ENCODE results near the gene KDM3A. TPM values are rescaled to one million over a fixed set of nuclear protein-coding genes. Genes with fewer than 3 reads are reported as not detected.

Gene KDM3A
- total and polyA plus RNA-seq, 2 of the 8 experiments (the other 6 are each of a cell fraction or from before 2014, with no cell fraction given) = 15.8 to 29.2 TPM

- H3K4me1 ChIP-seq (replicated peaks in 1 of 4; ENCODE audit: control insufficient read depth in 3 of 4, insufficient read depth in 4 of 4, low read length in 3 of 4) = no peaks in the 10 kb centered on the region
- no peak overlapping the region for H3K14ac ChIP-seq (ENCODE audit: insufficient read length)
- POLR2A ChIA-PET (ENCODE audit: partially characterized antibody) = interaction anchor here (1.2 kb wide), 1 partner anchor 11 kb away, joined by 3 read pairs; no protein-coding TSS in a partner anchor
- no peak overlapping the region for H2AK5ac ChIP-seq (ENCODE audit: low read depth, low read length)
- no peaks in the 10 kb centered on the region for H3K23me2 ChIP-seq (ENCODE audit: low read depth, low read length)
- TF ChIP-seq SP4 (IDR thresholded peaks at IDR 0.05; ENCODE audit: low read length) = no peak
- no peak for TF ChIP-seq POU5F1 (IDR thresholded peaks at IDR 0.05; ENCODE audit: low read depth, low read length)
- TF ChIP-seq RBBP5 (IDR thresholded peaks at IDR 0.05; ENCODE audit: borderline replicate concordance, low read depth, low read length) = no peak
- TF ChIP-seq SRF (IDR thresholded peaks at IDR 0.05; ENCODE audit: low read depth, low read length) = no peak
- TF ChIP-seq JUND (IDR thresholded peaks at IDR 0.05; ENCODE audit: low read length) = no peak
- TF ChIP-seq CTBP2 (IDR thresholded peaks at IDR 0.05; ENCODE audit: borderline replicate concordance, insufficient read depth, insufficient read length, low read length) = no peak
- TF ChIP-seq NRF1 (IDR thresholded peaks at IDR 0.05; ENCODE audit: low read depth, low read length) = no peak
- TF ChIP-seq MAX (IDR thresholded peaks at IDR 0.05) = no peak
- TF ChIP-seq HDAC2 (IDR thresholded peaks at IDR 0.05; ENCODE audit: borderline replicate concordance in 1 of 2, low read depth in 2 of 2, low read length in 2 of 2) = no peak
- TF ChIP-seq CHD1 (IDR thresholded peaks at IDR 0.05; ENCODE audit: low read depth, low read length) = no peak
- TF ChIP-seq TBP (IDR thresholded peaks at IDR 0.05; ENCODE audit: low read depth, low read length) = no peak
- H4K5ac ChIP-seq (ENCODE audit: insufficient read length, low read depth, low read length) = no peak overlapping the region
- CTCF ChIA-PET (ENCODE audit: partially characterized antibody) = interaction anchor here (0.7 kb wide), 1 partner anchor 905 kb away, joined by 3 read pairs; no protein-coding TSS in a partner anchor
- no peaks in the 10 kb centered on the region for H3K79me2 ChIP-seq (ENCODE audit: control insufficient read depth in 1 of 2, insufficient read depth in 2 of 2, low read length in 2 of 2)
- no peak overlapping the region for H4K8ac ChIP-seq (ENCODE audit: extremely low read depth, insufficient read depth, low read length)
- H3K23ac ChIP-seq (ENCODE audit: insufficient read length) = no peak overlapping the region
- H2BK120ac ChIP-seq (replicated peaks; ENCODE audit: low read depth, low read length) = no peak overlapping the region
- no peak overlapping the region for H3K4ac ChIP-seq (replicated peaks; ENCODE audit: insufficient read length, low read depth, low read length)
- H3K36me3 ChIP-seq (ENCODE audit: control insufficient read depth in 2 of 4, insufficient read depth in 4 of 4, low read length in 3 of 4) = peaks cover 21 to 76% (median 65%) of the 10 kb centered on the region in 4 experiments
- no peak overlapping the region for H2AFZ ChIP-seq (ENCODE audit: low read length)
- H3K9me3 ChIP-seq (ENCODE audit: insufficient read depth in 2 of 2, low read depth in 1 of 2, low read length in 1 of 2) = no peaks in the 10 kb centered on the region
- H4K91ac ChIP-seq (replicated peaks; ENCODE audit: insufficient read length, low read length) = no peak overlapping the region
- DNase-seq (ENCODE audit: low read depth in 1 of 2, low spot score in 2 of 2) = no peak
- no peaks in the 10 kb centered on the region for H3K79me1 ChIP-seq (ENCODE audit: low read depth, low read length)
- H3K9ac ChIP-seq (replicated peaks in 1 of 4; ENCODE audit: extremely low read depth in 1 of 4, low read depth in 3 of 4, low read length in 3 of 4) = no peak overlapping the region
- FAIRE-seq = no peak
- H3K4me3 ChIP-seq (ENCODE audit: extremely low read depth in 1 of 4, insufficient read depth in 2 of 4, low read depth in 3 of 4, low read length in 4 of 4) = no peak overlapping the region
- no peak overlapping the region for H3K18ac ChIP-seq (ENCODE audit: extremely low read depth, low read length)
- H2BK12ac ChIP-seq (ENCODE audit: low read depth, low read length) = no peak overlapping the region
- H3K56ac ChIP-seq (replicated peaks; ENCODE audit: insufficient read length, low read depth, low read length) = no peak overlapping the region
- H3K27ac ChIP-seq (ENCODE audit: low read depth, low read length) = no peak overlapping the region
- H2BK20ac ChIP-seq (ENCODE audit: low read length) = no peak overlapping the region
- no peak overlapping the region for H2BK15ac ChIP-seq (ENCODE audit: low read length)
- 88% methylated on average over 3 of the region's 3 CpGs; no CpG with 5 or more reads in 1 of the 2 experiments for WGBS, 2 experiments (ENCODE audit: extremely low coverage in 1 of 2, insufficient coverage in 1 of 2, insufficient read length in 1 of 2, insufficient replicate concordance in 2 of 2, low coverage in 1 of 2, low lambda C conversion rate in 2 of 2, missing lambda C conversion rate in 1 of 2)
- no peak overlapping the region for H2BK5ac ChIP-seq (ENCODE audit: low read depth, low read length)
- no peaks in the 10 kb centered on the region for H3K27me3 ChIP-seq (replicated peaks in 1 of 4; ENCODE audit: control insufficient read depth in 3 of 4, extremely low read depth in 1 of 4, insufficient read depth in 3 of 4, low read length in 3 of 4)
- peaks cover 2% of the 10 kb centered on the region in 2 experiments for H4K20me1 ChIP-seq (replicated peaks in 1 of 2; ENCODE audit: control insufficient read depth in 1 of 2, insufficient read depth in 2 of 2, low read length in 2 of 2)
- no peak overlapping the region for H3K4me2 ChIP-seq (ENCODE audit: insufficient read depth in 1 of 2, low read depth in 2 of 2, low read length in 2 of 2)
Observed at GRCh38 chr2:86485802-86486201, 44.6 kb downstream of the KDM3A start.
